Measurements from ENCODE around the gene PRDM8. TPM values are rescaled to one million over a fixed set of nuclear protein-coding genes. Genes with fewer than 3 reads are reported as not detected.

The PRDM8 gene
- total RNA-seq (10 to 100 TPM; 11.1 to 11.5 TPM), polyA plus RNA-seq (1 to 10 TPM in 1 of 3 donors, under 1 TPM in 2; 0.55 to 1.8 (median 0.76) TPM), total RNA-seq (6.6 to 56.4 (median 9.7) reads per million in 6 experiments)

DNA sequence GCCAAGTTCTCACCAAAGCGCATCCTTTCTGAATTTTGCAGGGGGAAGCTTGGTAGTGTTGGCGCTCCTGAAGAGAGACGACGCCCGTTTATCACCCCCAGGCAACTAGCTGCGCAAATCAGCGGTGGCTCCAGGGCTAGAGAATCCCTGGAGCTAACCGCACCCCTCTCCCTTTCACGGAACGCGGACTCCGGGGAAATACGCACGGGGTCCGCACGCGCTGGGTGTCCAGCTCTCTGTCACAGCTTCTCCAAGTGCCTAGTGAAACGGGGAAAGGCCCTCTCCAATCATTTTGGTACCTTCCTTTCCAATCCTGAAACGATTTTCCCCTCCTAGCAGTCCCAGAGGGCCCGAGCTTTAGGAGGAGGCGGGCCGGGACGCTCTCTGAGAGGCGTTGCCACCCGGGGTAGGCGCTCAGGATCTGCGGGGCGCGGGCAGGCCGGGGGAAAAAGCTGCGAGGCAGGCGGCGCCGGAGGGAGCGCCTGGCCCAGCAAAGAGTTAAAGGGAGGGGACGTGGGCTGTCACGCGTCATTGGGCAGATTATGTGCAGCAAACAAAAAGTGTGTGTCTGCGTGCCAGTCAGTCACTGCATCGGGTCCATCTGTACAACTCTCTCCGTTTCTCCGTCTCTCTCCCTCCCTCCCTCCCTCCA is at the start of gene PRDM8:
TSS of gene PRDM8 (plus strand) at position 582 of the 652 bp plus-strand sequence. CDS start 2,578 bp downstream, outside the sequence.
- Mint-ChIP-seq H3K36me3 (peaks cover 0 to 7% (median 6%) of the 10 kb centered on the region in 3 donors), H3K4me3 (peak within 1 kb of the TSS; percentile 63 to 82 (median 73)), H3K27ac (peak within 1 kb of the TSS in 3 of 10 donors; percentile 68 to 83 (median 69)), H3K4me1 (peaks cover 13 to 42% (median 36%) of the 10 kb centered on the region in 4 donors), H3K9me3 (no peaks in the 10 kb centered on the region), H3K27me3 (peaks cover 32 to 64% (median 48%) of the 10 kb centered on the region in 5 donors)
- ATAC-seq (peak; percentile 31 to 47), DNase-seq (peak in 3 of 10 donors; percentile 18 to 32 (median 30))
- POLR2A ChIA-PET: interaction anchor here (0.7 to 1.5 kb wide), 2 partner anchors 14 to 24 kb away, joined by 3 to 4 read pairs; no protein-coding TSS in a partner anchor

GRCh38 chr4:80150387-80151180 is 46.7 kb upstream of the PRDM8 start:
- Mint-ChIP-seq H3K36me3 (no peaks in the 10 kb centered on the region), H3K27ac (no peak overlapping the region)
- POLR2A ChIA-PET: no interaction called here

DNA sequence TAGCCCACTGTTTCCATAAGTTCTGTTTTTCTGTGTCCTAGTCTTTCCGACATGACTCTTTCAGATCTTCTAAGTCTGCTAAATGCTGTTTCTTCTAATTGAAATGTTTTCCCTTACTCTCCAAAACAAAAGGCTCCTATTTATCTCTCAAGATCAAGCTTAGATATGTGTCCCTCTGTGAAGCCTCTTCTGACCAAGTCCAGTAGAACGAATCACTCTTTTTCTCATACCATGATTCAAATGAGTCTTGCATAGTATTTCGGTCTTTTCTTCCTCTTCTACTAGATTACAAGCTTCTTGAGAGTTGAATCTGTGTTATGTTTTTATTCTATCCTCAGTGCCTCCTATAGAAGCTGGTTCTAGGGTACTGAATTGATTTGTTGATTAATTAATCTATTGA is 45.3 kb upstream of the PRDM8 start:
- Mint-ChIP-seq H3K4me3 (no peak overlapping the region), H3K36me3 (no peaks in the 10 kb centered on the region), H3K27ac (peak overlapping the region in 1 of 10 donors; percentile 38), H3K27me3 (no peaks in the 10 kb centered on the region), H3K9me3 (no peaks in the 10 kb centered on the region), H3K4me1 (no peaks in the 10 kb centered on the region)
- DNase-seq: no peak
- POLR2A ChIA-PET: interaction anchor here (2.0 kb wide), 1 partner anchor 19 kb away, joined by 5 read pairs; no protein-coding TSS in a partner anchor
- no peak for ATAC-seq

More at GRCh38 chr4:80150387-80151180, 46.7 kb upstream of the PRDM8 start:
- DNase-seq: no peak
- Mint-ChIP-seq H3K9me3 (no peaks in the 10 kb centered on the region), H3K27me3 (no peaks in the 10 kb centered on the region), H3K4me3 (no peak overlapping the region), H3K4me1 (no peaks in the 10 kb centered on the region)
- ATAC-seq: no peak

DNA sequence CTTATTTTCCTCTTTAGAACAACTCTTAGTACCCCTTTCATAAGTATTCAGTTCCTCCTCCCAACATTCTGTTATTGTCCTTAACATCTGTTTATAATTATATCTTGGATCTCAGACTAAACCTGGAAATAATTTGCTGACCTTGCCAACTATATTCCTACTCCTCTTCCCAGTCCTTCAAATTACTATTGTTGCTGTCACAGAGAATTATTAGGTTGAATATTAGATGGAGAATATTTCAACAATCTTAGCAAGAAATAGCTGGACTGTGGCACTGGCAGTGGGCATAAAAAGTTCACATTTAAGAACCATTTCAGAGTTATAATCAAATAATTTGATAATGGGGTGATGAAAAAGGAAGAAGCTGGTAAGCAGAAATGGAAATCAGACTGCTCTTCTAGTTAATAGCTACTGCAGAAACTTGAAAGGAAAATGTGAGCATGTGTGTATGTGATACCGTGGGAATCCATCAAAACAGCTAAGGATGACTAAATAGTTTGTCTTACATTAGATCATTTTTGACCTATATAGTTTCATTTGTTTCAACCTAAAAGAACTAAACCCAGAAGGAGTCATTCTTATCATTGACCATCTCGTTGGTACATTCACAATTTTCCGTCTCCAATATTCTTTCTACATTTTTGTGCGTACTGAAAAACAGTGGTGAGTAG is 43.3 kb upstream of the PRDM8 start:
- Mint-ChIP-seq H3K9me3 (peaks cover 0 to 3% (median 0%) of the 10 kb centered on the region in 9 donors), H3K27ac (peak overlapping the region in 2 of 10 donors; percentile 7 to 57), H3K27me3 (no peaks in the 10 kb centered on the region), H3K36me3 (no peaks in the 10 kb centered on the region), H3K4me3 (no peak overlapping the region), H3K4me1 (no peaks in the 10 kb centered on the region)
- DNase-seq (no peak), ATAC-seq (no peak)
- POLR2A ChIA-PET: interaction anchor here (2.0 kb wide), 1 partner anchor 17 kb away, joined by 5 read pairs; no protein-coding TSS in a partner anchor

GRCh38 chr4:80154545-80154933 is 42.8 kb upstream of the PRDM8 start:
- Mint-ChIP-seq H3K36me3 (no peaks in the 10 kb centered on the region), H3K27me3 (no peaks in the 10 kb centered on the region), H3K4me1 (no peaks in the 10 kb centered on the region), H3K27ac (peak overlapping the region in 2 of 10 donors; percentile 7 to 57), H3K9me3 (peaks cover 0 to 3% (median 0%) of the 10 kb centered on the region in 9 donors), H3K4me3 (no peak overlapping the region)
- DNase-seq (no peak), ATAC-seq (no peak)
- POLR2A ChIA-PET: no interaction called here

GRCh38 chr4:80155316-80155982 is 41.9 kb upstream of the PRDM8 start:
- POLR2A ChIA-PET: no interaction called here

DNA sequence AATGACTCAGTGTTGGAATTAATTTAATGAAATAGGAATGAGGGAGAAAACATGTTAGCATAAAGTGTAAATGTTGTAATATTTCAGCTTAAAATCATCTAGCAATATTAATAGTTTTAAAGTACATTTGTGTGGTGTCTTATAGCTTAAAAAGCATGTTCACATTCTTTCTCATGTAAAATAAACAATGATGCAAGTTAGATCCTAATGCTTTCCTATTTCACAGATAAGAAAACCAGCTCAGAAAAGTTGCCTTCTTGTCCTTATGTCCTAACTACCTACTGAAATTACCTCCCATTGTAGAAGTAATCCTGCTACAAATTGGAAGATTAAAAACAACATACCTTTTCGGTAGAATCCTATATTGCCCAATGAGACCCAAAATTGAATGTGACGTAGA is 40.9 kb upstream of the PRDM8 start:
- Mint-ChIP-seq H3K9me3 (peaks cover 0 to 3% (median 0%) of the 10 kb centered on the region in 9 donors), H3K4me1 (no peaks in the 10 kb centered on the region), H3K27ac (no peak overlapping the region), H3K36me3 (no peaks in the 10 kb centered on the region), H3K4me3 (no peak overlapping the region), H3K27me3 (no peaks in the 10 kb centered on the region)
- ATAC-seq: no peak
- POLR2A ChIA-PET: no interaction called here
- DNase-seq: no peak

More at GRCh38 chr4:80155316-80155982, 41.9 kb upstream of the PRDM8 start:
- Mint-ChIP-seq H3K27ac (no peak overlapping the region), H3K9me3 (peaks cover 0 to 3% (median 0%) of the 10 kb centered on the region in 9 donors), H3K4me1 (no peaks in the 10 kb centered on the region), H3K4me3 (no peak overlapping the region), H3K27me3 (no peaks in the 10 kb centered on the region), H3K36me3 (no peaks in the 10 kb centered on the region)
- no peak for DNase-seq
- no peak for ATAC-seq

- H3K4me3 Mint-ChIP-seq: no peak overlapping the region
- POLR2A ChIA-PET: no interaction called here
- DNase-seq (no peak), ATAC-seq (no peak)
- peaks cover 0 to 3% (median 0%) of the 10 kb centered on the region in 4 donors for H3K4me1 Mint-ChIP-seq
- H3K27ac Mint-ChIP-seq: no peak overlapping the region
- peaks cover 0 to 3% (median 0%) of the 10 kb centered on the region in 9 donors for H3K9me3 Mint-ChIP-seq
- H3K27me3 Mint-ChIP-seq: no peaks in the 10 kb centered on the region
- no peaks in the 10 kb centered on the region for H3K36me3 Mint-ChIP-seq
Observed at GRCh38 chr4:80161413-80162058, 35.8 kb upstream of the PRDM8 start.

- Mint-ChIP-seq H3K27me3 (no peaks in the 10 kb centered on the region), H3K4me3 (no peak overlapping the region)
- POLR2A ChIA-PET: no interaction called here
Observed at GRCh38 chr4:80162418-80162817, 34.9 kb upstream of the PRDM8 start.

DNA sequence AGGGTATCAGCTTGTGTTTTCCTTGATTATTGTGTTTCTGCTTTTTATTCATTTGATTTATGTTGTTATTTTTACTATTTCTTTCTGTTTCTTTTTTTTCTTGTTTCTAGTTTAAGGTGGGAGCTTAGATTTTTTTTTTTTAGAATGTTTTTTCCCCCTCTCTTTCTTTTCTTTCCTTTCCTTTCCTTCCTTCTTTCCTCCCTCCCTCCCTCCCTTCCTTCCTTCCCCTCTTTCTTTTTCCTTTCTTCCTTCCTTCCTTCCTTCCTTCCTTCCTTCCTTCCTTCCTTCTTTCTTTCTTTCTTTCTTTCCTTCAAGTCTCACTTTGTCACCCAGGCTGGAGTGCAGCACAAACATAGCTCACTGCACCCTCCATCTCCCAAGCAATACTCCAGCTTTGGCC is 31.4 kb upstream of the PRDM8 start:
- ATAC-seq: no peak
- H3K4me3 Mint-ChIP-seq: no peak overlapping the region
- POLR2A ChIA-PET: interaction anchor here (0.6 kb wide), 1 partner anchor 17 kb away, joined by 3 read pairs; no protein-coding TSS in a partner anchor

More at GRCh38 chr4:80162418-80162817, 34.9 kb upstream of the PRDM8 start:
- H3K27ac Mint-ChIP-seq: no peak overlapping the region
- no peak for DNase-seq
- H3K36me3 Mint-ChIP-seq: no peaks in the 10 kb centered on the region
- ATAC-seq: no peak
- peaks cover 0 to 3% (median 0%) of the 10 kb centered on the region in 4 donors for H3K4me1 Mint-ChIP-seq
- H3K9me3 Mint-ChIP-seq: peaks cover 0 to 3% (median 0%) of the 10 kb centered on the region in 9 donors

DNA sequence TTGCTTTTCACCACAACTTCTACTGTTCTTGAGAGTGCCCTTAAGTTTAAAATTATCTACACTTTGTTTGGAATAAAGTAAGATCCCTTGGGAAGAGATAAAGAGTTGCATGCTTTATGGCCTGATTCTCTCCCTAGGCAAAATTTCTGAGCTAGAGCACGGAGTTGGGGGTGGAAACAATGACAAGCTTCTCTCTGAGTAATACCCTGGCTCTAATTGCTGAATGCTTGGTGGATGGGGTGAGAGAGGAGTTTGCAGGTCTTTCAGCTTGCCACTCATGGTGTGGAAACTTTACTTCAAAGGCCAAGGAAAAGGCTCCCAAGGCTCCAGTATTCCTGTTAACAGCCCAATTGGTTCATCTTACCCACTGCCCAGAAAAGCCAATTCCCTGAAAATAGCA is 26.1 kb upstream of the PRDM8 start:
- Mint-ChIP-seq H3K4me3 (peak overlapping the region in 5 of 10 donors; percentile 5 to 77 (median 65)), H3K9me3 (no peaks in the 10 kb centered on the region), H3K27ac (peak overlapping the region in 9 of 10 donors; percentile 90 to 99 (median 94)), H3K36me3 (no peaks in the 10 kb centered on the region), H3K27me3 (no peaks in the 10 kb centered on the region), H3K4me1 (peaks cover 20 to 56% (median 48%) of the 10 kb centered on the region in 4 donors)
- ATAC-seq (no peak), DNase-seq (no peak)
- POLR2A ChIA-PET: interaction anchor here (1.0 to 5.1 kb wide), 4 partner anchors 12 to 99 kb away, joined by 3 to 58 read pairs (median 4); no protein-coding TSS in a partner anchor

More for the DNA sequence above, 31.4 kb upstream of the PRDM8 start:
- H3K27ac Mint-ChIP-seq: peak overlapping the region in 2 of 10 donors; percentile 20 to 56
- no peak for DNase-seq
- no peaks in the 10 kb centered on the region for H3K27me3 Mint-ChIP-seq
- H3K4me1 Mint-ChIP-seq: peaks cover 0 to 7% (median 4%) of the 10 kb centered on the region in 4 donors
- H3K36me3 Mint-ChIP-seq: no peaks in the 10 kb centered on the region
- no peaks in the 10 kb centered on the region for H3K9me3 Mint-ChIP-seq
